ENCODE measurements around the gene INSR.

INSR gene

DNA sequence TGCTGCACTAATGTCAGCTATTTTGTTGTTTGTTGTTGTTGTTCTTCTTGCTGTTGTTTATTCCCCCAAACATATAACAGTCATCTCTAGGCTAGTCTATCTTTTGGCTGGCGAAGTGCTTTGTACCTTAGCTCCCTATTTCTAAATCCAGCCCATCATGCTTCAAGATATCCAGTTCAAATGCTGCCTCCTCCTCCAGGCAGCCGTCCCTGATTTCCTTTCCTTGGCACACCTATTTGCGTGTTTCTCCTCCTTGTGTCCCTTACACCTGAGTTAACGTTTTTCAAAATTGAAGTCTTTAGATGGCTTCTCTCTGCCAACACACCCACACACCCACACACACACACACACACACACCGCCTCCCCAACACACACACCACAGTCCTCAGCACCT is 25.5 kb downstream of the INSR start:
- Histone ChIP-seq H3K4me3 (replicated peaks; ENCODE audit: insufficient read depth, low read length) (no peak overlapping the region), H3K27ac (replicated peaks) (peak overlapping the region; percentile 40), H3K27me3 (ENCODE audit: insufficient read depth, poor library complexity, severe bottlenecking) (no peaks in the 10 kb centered on the region)
- no peak for DNase-seq (ENCODE audit: low read depth in 1 of 2, low spot score in 1 of 2)
- TF ChIP-seq GABPA (IDR thresholded peaks at IDR 0.05; ENCODE audit: low read depth) (no peak), POLR2AphosphoS5 (IDR thresholded peaks at IDR 0.05; ENCODE audit: low read depth) (no peak; the same call in 1 of the 2 replicates)
- TF ChIP-seq, protein P1, sequence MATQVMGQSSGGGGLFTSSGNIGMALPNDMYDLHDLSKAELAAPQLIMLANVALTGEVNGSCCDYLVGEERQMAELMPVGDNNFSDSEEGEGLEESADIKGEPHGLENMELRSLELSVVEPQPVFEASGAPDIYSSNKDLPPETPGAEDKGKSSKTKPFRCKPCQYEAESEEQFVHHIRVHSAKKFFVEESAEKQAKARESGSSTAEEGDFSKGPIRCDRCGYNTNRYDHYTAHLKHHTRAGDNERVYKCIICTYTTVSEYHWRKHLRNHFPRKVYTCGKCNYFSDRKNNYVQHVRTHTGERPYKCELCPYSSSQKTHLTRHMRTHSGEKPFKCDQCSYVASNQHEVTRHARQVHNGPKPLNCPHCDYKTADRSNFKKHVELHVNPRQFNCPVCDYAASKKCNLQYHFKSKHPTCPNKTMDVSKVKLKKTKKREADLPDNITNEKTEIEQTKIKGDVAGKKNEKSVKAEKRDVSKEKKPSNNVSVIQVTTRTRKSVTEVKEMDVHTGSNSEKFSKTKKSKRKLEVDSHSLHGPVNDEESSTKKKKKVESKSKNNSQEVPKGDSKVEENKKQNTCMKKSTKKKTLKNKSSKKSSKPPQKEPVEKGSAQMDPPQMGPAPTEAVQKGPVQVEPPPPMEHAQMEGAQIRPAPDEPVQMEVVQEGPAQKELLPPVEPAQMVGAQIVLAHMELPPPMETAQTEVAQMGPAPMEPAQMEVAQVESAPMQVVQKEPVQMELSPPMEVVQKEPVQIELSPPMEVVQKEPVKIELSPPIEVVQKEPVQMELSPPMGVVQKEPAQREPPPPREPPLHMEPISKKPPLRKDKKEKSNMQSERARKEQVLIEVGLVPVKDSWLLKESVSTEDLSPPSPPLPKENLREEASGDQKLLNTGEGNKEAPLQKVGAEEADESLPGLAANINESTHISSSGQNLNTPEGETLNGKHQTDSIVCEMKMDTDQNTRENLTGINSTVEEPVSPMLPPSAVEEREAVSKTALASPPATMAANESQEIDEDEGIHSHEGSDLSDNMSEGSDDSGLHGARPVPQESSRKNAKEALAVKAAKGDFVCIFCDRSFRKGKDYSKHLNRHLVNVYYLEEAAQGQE (IDR thresholded peaks at IDR 0.05; ENCODE audit: insufficient replicate concordance, low read depth): no peak
- TF ChIP-seq, protein P2, sequence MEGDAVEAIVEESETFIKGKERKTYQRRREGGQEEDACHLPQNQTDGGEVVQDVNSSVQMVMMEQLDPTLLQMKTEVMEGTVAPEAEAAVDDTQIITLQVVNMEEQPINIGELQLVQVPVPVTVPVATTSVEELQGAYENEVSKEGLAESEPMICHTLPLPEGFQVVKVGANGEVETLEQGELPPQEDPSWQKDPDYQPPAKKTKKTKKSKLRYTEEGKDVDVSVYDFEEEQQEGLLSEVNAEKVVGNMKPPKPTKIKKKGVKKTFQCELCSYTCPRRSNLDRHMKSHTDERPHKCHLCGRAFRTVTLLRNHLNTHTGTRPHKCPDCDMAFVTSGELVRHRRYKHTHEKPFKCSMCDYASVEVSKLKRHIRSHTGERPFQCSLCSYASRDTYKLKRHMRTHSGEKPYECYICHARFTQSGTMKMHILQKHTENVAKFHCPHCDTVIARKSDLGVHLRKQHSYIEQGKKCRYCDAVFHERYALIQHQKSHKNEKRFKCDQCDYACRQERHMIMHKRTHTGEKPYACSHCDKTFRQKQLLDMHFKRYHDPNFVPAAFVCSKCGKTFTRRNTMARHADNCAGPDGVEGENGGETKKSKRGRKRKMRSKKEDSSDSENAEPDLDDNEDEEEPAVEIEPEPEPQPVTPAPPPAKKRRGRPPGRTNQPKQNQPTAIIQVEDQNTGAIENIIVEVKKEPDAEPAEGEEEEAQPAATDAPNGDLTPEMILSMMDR (IDR thresholded peaks at IDR 0.05; ENCODE audit: insufficient read depth, low read length): no peak

DNA sequence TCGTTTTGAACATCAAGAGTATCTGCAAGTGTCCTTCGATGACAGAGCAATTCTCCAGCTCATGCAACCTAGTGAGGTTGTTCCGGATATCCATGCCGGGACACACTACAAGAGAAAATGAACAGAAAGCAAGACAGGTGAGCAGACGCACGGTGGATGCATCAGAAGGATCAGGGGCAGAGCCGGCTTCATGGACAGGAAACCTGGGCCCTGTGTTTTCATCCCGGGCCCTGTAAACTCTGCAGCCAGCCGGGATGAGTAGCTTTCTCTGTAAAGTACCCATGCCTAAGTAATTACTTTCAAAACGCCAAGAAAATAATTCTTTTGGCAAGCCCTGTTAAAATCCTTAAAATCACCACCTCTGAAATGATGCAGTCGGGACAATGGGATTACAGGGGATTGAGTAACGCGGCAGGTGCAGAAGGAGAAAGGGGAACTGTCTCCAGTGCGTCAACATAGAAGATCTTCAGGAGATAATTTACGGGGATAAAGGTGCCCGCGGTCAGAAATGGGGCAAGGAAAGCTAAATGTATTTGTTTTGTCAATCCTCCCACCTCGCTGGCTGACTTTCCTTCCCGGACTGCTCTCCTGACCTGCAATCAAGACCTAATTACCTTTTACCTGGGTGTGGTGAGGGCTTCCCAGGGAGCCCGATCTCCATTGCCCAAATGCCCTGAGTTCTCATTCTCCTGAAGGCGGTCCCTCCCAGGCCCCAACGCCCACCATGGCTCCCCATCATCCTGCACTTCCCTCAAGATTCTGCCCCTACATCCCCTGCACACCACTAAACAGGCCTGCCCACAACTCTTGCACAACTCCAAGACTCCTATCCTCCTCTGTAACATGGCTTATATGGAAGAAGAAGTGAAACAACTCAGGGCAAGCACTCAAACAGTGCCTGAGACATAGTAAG is 26.2 kb downstream of the INSR start:
- Histone ChIP-seq H3K27ac (replicated peaks) (peak overlapping the region; percentile 40), H3K27me3 (ENCODE audit: insufficient read depth, poor library complexity, severe bottlenecking) (no peaks in the 10 kb centered on the region), H3K4me3 (replicated peaks; ENCODE audit: insufficient read depth, low read length) (no peak overlapping the region)
- TF ChIP-seq, protein P2 (IDR thresholded peaks at IDR 0.05; ENCODE audit: insufficient read depth, low read length): no peak
- TF ChIP-seq POLR2AphosphoS5 (IDR thresholded peaks at IDR 0.05; ENCODE audit: low read depth) (peak; percentile 52; the same call in 1 of the 2 replicates), SPI1 (IDR thresholded peaks at IDR 0.05; ENCODE audit: borderline replicate concordance, low read depth) (peak; percentile 82), GABPA (IDR thresholded peaks at IDR 0.05; ENCODE audit: low read depth) (no peak)
- DNase-seq (ENCODE audit: low read depth in 1 of 2, low spot score in 1 of 2): peak; percentile 89 to 94

DNA sequence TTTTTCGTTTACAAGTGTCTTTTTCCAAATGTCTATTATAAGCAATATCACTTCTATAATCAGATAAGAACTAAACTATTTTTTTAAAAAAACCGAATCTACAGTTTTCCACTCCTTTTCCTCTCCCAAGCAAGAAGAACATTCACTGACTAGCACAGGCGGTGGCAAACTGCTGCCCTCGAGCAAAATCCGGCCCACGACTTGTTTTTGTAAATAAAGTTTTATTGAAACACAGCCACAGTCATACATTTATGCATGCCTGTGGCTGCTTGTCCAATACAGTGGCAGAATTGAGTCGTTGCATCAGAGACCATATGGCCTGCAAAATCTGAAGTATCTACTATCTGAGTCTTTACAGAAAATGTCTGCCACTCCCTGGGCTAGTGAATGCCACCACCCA is 27.4 kb downstream of the INSR start:
- TF ChIP-seq GABPA (IDR thresholded peaks at IDR 0.05; ENCODE audit: low read depth): no peak
- TF ChIP-seq SPI1 (IDR thresholded peaks at IDR 0.05; ENCODE audit: borderline replicate concordance, low read depth): no peak
- TF ChIP-seq, protein P1 (IDR thresholded peaks at IDR 0.05; ENCODE audit: insufficient replicate concordance, low read depth): no peak
- TF ChIP-seq, protein P2 (IDR thresholded peaks at IDR 0.05; ENCODE audit: insufficient read depth, low read length): no peak
- TF ChIP-seq POLR2AphosphoS5 (IDR thresholded peaks at IDR 0.05; ENCODE audit: low read depth): no peak
- DNase-seq (ENCODE audit: low read depth in 1 of 2, low spot score in 1 of 2): no peak
- Histone ChIP-seq H3K27me3 (ENCODE audit: insufficient read depth, poor library complexity, severe bottlenecking) (no peaks in the 10 kb centered on the region), H3K27ac (replicated peaks) (peak overlapping the region; percentile 75), H3K4me3 (replicated peaks; ENCODE audit: insufficient read depth, low read length) (no peak overlapping the region)
